Left lung (tissue), 10 donors: ENCODE measurements around the gene RHEB. TPM values are rescaled to one million over a fixed set of nuclear protein-coding genes. Genes with fewer than 3 reads are reported as not detected.

Source experiments
- ATAC-seq: fragments of 200-7000 bp; cut with Tn5 transposase; one replicate; pipeline ENCODE4 v1.9.1; 2020; ENCODE audit warnings: moderate library complexity
- DNase-seq, 4 donors: peaks; one replicate each; pipeline ENCODE4 v3.0.0-alpha.2; 2013 to 2020
- H3K27ac ChIP-seq, 2 donors: fragments of 200-600 bp; sonication (generic) in 1 of 2; one replicate each; pipeline versions ENCODE4 v1.5.0 to v1.8.0; 2020 to 2021
- H3K27me3 ChIP-seq, 2 donors: fragments of 200-600 bp; sonication (generic) in 1 of 2; one replicate each; pipeline versions ENCODE4 v1.5.0 to v1.8.0; 2020 to 2021
- H3K36me3 ChIP-seq, 2 donors: fragments of 200-600 bp; sonication (generic) in 1 of 2; one replicate each; pipeline versions ENCODE4 v1.5.0 to v1.8.0; 2020 to 2021
- H3K4me1 ChIP-seq, 2 donors: fragments of 200-600 bp; one replicate each; pipeline ENCODE4 v1.8.0; 2021
- H3K4me3 ChIP-seq, 2 donors: fragments of 200-600 bp; sonication (generic) in 1 of 2; one replicate each; pipeline versions ENCODE4 v1.5.0 to v1.8.0; 2020 to 2021; ENCODE audit warnings: mild to moderate bottlenecking in 1 of 2
- H3K9me3 ChIP-seq, 2 donors: fragments of 200-600 bp; sonication (generic) in 1 of 2; one replicate each; pipeline versions ENCODE4 v1.5.0 to v1.8.0; 2020 to 2021
- intact Hi-C, 2 donors: fragments of 100-400 bp; cut with DNase I; formaldehyde crosslinking; loops; one replicate each; pipeline versions ENCODE4 v1.11.2 to v1.14.2; 2022
- polyA plus RNA-seq, 6 donors: library from polyadenylated mRNA; unstranded; fragments of 120-200 nt; gene quantifications; one replicate each; pipeline ENCODE4 v1.2.1, GENCODE V29; 2013; ENCODE audit not compliant: insufficient read length in 6 of 6
- total RNA-seq, 2 donors: library from RNA; stranded (reverse); fragmentation: NEBNext Ultra II Directional; extraction: Animal tissue kit (Norgen Biotek cat#: 25700); gene quantifications; one replicate each; pipeline ENCODE4 v1.2.1, GENCODE V29; 2021
- TF ChIP-seq, protein P1 (sequence below), 2 donors: fragments of 200-600 bp; sonication (generic) in 1 of 2; IDR thresholded peaks; one replicate each; pipeline versions ENCODE4 v1.5.0 to v1.8.0; 2021; ENCODE audit warnings: antibody characterized with exemption in 2 of 2
- donor health status: DM: no; HTN: yes; CAD: no.
- donor health status: DM: no; HTN: no; CAD: no.

RHEB gene
- total and polyA plus RNA-seq, 8 donors: 85.3 to 110 (median 105) TPM

DNA sequence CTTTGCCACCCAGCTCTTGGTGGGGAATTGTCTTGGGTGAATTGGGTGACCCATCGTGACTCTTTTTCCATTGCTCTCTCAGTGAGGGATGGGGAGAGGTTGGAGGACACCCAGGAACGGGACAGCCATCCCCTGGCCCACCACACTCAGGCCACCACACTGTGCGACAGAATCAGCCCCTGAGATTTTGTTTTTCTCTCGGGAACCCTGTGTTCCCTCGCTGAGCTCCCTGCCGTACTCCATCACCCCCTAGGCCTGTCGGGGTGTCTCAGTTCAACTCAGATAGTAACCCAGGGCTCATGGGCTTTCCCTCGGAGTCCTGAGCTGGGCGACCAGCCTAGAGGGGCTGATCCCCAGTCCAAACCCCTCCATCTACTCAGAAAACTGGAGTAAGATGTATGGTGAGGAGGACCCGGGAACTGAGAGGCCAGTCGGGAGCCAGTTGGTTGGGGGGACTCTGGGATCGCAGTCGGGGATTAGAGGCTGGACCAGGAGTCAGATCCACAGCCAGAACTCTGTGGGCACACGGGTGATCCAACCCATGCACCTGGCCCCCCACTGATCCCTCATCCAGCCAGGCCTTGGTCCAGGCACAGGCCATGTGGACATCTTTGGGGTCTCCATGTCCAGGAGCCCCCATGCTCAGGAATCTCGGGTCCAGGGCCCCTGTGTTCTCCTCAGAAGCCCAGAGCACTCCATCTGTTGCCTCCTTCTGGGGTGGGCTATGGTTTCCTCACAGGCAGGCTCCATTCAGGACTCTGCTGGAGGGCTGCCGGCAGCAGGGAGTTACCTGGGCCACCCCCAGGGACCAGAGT is 89.1 kb downstream of the RHEB start:
- intact Hi-C loops: no loop called here
- ATAC-seq (no peak), DNase-seq (peak in 1 of 4 donors; percentile 28)
- H3K4me3 ChIP-seq: no peak overlapping the region
- TF ChIP-seq, protein P1, sequence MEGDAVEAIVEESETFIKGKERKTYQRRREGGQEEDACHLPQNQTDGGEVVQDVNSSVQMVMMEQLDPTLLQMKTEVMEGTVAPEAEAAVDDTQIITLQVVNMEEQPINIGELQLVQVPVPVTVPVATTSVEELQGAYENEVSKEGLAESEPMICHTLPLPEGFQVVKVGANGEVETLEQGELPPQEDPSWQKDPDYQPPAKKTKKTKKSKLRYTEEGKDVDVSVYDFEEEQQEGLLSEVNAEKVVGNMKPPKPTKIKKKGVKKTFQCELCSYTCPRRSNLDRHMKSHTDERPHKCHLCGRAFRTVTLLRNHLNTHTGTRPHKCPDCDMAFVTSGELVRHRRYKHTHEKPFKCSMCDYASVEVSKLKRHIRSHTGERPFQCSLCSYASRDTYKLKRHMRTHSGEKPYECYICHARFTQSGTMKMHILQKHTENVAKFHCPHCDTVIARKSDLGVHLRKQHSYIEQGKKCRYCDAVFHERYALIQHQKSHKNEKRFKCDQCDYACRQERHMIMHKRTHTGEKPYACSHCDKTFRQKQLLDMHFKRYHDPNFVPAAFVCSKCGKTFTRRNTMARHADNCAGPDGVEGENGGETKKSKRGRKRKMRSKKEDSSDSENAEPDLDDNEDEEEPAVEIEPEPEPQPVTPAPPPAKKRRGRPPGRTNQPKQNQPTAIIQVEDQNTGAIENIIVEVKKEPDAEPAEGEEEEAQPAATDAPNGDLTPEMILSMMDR (IDR thresholded peaks at IDR 0.05): no peak
- H3K4me1 ChIP-seq: peaks cover 28 to 33% of the 10 kb centered on the region in 2 donors
- H3K36me3 ChIP-seq: no peaks in the 10 kb centered on the region
- no peaks in the 10 kb centered on the region for H3K9me3 ChIP-seq
- H3K27me3 ChIP-seq: peaks cover 0 to 16% of the 10 kb centered on the region in 2 donors
- no peak overlapping the region for H3K27ac ChIP-seq

DNA sequence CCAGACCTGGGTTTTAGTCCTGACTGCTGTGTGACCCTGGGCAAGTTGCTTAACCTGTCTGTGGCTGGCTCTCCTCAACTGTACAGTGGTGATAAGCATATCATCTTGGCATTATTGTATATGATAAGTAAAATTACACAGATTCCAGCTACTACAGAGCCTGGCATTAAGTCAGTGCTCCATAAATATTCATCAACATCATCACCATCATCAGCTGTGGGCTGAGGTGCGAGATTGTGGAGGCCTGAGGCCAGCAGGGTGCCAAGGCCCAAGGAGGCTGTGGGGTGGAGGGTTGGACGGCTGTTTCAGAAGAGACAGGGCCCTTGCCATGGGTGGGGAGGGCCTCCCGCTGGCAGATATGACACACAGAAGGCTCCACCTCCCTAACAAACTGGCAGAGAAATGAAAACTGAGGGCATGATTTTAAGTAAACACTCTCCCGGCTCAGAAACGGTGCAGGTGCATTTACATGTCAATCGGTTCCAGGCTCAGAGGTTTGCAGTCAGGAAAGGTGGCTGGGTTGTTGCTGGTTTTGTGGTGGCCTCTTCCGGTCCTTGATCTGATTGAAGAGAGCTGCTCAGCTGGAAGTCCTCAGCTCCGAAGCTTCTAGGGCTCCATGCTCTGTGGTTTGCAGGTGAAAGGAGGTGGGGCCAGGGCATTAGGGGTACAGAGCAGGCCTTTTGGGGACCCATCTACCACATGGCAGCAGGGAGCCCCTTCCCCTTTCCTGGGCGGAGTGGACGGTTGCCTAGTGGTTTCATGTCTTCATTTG is 89.9 kb downstream of the RHEB start:
- intact Hi-C loops: no loop called here
- H3K27me3 ChIP-seq: peaks cover 0 to 16% of the 10 kb centered on the region in 2 donors
- no peaks in the 10 kb centered on the region for H3K9me3 ChIP-seq
- TF ChIP-seq, protein P1 (IDR thresholded peaks at IDR 0.05): no peak
- peak overlapping the region in 1 of 2 donors; percentile 5 for H3K27ac ChIP-seq
- H3K4me3 ChIP-seq: no peak overlapping the region
- peak in 2 of 4 donors; percentile 33 to 44 for DNase-seq
- no peaks in the 10 kb centered on the region for H3K36me3 ChIP-seq
- ATAC-seq: peak; percentile 65
- H3K4me1 ChIP-seq: peaks cover 28 to 33% of the 10 kb centered on the region in 2 donors

DNA sequence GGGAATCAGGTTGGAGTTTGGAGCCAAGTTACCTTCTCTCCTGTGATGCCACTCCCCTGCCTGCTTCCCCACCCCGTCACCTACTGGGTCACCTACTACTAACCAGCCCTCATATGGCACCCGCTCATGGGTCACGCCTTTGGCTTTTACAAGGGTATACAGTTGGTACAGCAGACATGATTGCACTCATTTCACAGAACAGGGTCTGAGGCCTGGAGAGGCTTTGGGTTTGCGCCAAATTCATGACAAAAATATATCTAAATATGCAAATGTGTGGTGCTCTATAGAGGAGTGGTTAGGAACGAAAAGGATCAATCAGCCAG is 90.5 kb downstream of the RHEB start:
- TF ChIP-seq, protein P1 (IDR thresholded peaks at IDR 0.05): no peak
- Histone ChIP-seq H3K4me1 (peaks cover 28 to 33% of the 10 kb centered on the region in 2 donors), H3K4me3 (no peak overlapping the region), H3K36me3 (no peaks in the 10 kb centered on the region), H3K9me3 (no peaks in the 10 kb centered on the region), H3K27me3 (peaks cover 0 to 16% of the 10 kb centered on the region in 2 donors), H3K27ac (peak overlapping the region; percentile 5 to 15)
- DNase-seq (no peak), ATAC-seq (no peak)
- intact Hi-C loops: no loop called here

DNA sequence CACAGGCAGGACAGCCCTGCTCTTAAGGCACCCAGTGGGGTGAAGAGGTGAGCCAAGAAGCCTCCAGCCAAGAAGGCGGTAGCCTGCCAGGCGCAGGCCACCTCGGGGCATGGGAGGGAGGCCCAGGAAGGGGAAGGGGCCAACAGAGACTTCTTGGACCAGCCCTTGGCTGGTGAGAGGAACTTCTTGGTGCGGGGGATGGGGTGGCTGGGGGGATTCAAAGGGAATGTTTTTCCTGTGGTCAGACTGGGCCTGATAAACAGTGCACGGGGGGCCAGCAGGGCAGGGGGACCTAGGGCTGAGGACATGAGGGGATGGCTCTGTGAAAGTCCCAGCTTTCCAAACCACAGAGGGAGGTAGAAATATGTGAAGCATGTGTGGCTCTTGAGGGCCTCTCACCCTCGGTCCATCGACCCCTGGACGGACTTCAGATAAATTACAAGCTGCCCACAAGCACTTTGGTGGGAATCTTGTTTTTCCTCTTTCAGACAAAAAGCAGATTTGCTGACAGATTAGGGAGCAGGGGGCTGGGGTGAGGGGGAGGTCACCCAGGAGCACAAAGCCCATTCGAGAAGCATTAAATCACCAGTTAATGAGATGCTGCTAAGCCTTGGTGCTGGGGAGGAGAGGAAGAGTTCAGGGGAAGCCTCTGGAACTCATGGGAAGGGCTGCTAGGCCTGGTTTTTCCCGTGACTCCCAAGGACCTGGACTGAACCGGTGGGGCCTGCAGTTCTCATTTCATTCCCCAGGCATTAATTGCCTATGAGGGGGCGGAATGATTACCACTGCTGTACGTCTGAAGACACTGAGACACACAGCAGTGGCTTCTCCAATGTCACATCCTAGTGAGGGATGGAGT is 91.1 kb downstream of the RHEB start:
- Histone ChIP-seq H3K9me3 (no peaks in the 10 kb centered on the region), H3K4me3 (no peak overlapping the region), H3K27ac (peak overlapping the region in 1 of 2 donors; percentile 15), H3K4me1 (peaks cover 28 to 33% of the 10 kb centered on the region in 2 donors), H3K27me3 (peaks cover 0 to 16% of the 10 kb centered on the region in 2 donors), H3K36me3 (no peaks in the 10 kb centered on the region)
- TF ChIP-seq, protein P1 (IDR thresholded peaks at IDR 0.05): no peak
- intact Hi-C loops: no loop called here
- ATAC-seq: peak; percentile 30
- peak in 1 of 4 donors; percentile 58 for DNase-seq
